ENCODE data around the gene ARHGAP36.

ARHGAP36 gene

DNA sequence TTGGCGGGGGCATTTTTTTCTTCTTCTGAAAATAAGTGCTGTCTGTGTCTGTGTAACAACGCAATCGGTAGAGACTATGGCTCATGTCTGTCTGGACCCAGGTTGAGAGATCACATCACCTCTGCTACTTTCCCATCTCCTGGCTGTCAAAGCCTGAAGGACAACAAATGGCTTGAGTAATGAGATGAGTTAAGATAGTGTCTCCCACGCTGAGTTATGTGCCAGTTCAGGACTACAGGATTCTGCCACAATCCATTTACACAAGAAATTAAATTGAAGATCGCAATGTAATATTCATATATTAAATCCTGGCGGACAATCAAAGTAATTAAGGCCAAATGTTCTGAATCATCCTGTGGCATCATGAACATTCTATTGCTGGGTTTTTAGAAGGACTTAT lies 16.5 kb upstream of the ARHGAP36 start:
- DNase-seq (ENCODE audit: low read depth) = no peak
- no peak overlapping the region for H3K4me3 ChIP-seq (ENCODE audit: low read depth, low read length)
- TF ChIP-seq, protein P1, sequence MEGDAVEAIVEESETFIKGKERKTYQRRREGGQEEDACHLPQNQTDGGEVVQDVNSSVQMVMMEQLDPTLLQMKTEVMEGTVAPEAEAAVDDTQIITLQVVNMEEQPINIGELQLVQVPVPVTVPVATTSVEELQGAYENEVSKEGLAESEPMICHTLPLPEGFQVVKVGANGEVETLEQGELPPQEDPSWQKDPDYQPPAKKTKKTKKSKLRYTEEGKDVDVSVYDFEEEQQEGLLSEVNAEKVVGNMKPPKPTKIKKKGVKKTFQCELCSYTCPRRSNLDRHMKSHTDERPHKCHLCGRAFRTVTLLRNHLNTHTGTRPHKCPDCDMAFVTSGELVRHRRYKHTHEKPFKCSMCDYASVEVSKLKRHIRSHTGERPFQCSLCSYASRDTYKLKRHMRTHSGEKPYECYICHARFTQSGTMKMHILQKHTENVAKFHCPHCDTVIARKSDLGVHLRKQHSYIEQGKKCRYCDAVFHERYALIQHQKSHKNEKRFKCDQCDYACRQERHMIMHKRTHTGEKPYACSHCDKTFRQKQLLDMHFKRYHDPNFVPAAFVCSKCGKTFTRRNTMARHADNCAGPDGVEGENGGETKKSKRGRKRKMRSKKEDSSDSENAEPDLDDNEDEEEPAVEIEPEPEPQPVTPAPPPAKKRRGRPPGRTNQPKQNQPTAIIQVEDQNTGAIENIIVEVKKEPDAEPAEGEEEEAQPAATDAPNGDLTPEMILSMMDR (IDR thresholded peaks at IDR 0.05; ENCODE audit: low read depth, low read length, missing control alignments) = no peak

DNA sequence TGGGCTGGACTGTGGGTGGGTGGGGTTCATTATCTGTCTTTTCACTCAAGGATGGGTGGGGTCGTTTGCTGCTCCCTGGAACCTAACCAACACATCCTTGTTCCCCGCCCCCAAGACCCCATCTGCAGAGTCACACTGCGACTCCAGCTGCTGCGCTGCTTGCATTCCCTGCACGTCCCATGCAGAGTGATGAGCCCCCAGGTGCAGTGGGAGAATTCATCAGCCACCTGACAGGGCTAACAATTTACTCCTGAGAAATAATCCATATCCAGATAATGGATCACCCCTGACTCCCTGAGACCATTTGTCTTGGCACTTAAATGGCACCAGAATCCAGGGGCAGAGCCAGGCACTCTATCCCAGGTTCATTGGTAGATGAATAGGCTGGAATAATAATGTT lies 12.4 kb upstream of the ARHGAP36 start:
- DNase-seq (ENCODE audit: low read depth) = no peak
- no peak overlapping the region for H3K4me3 ChIP-seq (ENCODE audit: low read depth, low read length)
- TF ChIP-seq, protein P1 (IDR thresholded peaks at IDR 0.05; ENCODE audit: low read depth, low read length, missing control alignments) = no peak

DNA sequence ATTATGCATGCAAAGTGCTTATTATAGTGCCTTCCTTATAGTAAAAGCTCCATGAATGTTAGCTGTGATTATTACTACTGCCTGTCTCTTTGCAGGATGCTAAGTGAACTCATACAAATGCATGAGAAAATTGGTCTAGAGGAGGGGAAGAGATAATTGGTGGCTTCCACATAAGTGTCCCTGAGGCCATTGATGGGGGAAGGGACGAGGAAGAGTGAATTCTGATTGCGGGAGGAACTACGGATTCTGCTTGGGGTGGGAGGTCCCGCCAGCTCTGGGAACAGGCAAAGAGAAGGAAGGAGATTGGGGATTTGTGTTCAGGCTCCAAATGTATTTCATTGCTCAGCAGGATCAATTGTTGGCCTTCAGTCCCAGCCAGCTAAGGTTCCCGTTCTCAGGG lies 11.6 kb upstream of the ARHGAP36 start:
- no peak for DNase-seq (ENCODE audit: low read depth)
- TF ChIP-seq, protein P1 (IDR thresholded peaks at IDR 0.05; ENCODE audit: low read depth, low read length, missing control alignments) = no peak
- no peak overlapping the region for H3K4me3 ChIP-seq (ENCODE audit: low read depth, low read length)

DNA sequence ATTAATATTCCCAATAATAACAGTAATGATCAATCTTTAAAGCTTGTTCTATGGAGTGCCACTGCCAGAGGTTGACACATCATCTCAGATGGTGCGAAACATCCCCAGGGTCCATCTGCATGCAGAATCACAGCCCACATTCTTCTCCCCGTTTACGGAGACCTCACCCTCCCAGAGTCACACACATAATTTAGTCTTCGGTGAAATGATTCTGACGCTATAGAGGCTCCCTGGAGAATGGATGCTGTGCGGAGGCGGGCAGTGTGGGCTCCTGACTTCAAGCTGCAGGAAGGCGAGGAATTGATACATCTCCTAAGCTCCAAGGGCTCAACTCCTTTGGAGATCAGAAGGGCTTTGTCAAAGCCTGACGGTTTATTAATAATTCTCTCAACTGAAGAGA lies 11.0 kb upstream of the ARHGAP36 start:
- H3K4me3 ChIP-seq (ENCODE audit: low read depth, low read length) = no peak overlapping the region
- no peak for DNase-seq (ENCODE audit: low read depth)
- TF ChIP-seq, protein P1 (IDR thresholded peaks at IDR 0.05; ENCODE audit: low read depth, low read length, missing control alignments) = no peak

DNA sequence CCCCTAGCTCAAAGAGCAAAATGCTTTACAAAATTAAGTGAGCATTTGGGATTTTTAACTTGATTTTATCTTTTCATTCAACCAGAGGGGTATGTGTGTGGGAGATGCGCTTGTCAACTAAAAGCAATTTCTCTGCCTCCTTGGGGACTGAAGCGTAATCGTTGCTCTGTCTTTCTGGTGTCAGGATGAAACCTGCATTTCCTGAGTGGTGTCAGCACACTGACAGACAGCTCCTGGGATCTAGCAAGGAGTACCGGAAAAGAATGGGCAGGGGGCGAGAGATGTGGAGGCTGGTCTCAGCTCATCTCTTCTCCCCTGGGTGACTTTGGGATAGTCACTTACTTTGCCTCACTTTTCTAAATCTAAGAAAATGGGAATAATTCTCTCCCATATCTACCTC lies 5.1 kb upstream of the ARHGAP36 start:
- TF ChIP-seq, protein P1 (IDR thresholded peaks at IDR 0.05; ENCODE audit: low read depth, low read length, missing control alignments) = no peak
- DNase-seq (ENCODE audit: low read depth) = no peak
- H3K4me3 ChIP-seq (ENCODE audit: low read depth, low read length) = no peak overlapping the region

DNA sequence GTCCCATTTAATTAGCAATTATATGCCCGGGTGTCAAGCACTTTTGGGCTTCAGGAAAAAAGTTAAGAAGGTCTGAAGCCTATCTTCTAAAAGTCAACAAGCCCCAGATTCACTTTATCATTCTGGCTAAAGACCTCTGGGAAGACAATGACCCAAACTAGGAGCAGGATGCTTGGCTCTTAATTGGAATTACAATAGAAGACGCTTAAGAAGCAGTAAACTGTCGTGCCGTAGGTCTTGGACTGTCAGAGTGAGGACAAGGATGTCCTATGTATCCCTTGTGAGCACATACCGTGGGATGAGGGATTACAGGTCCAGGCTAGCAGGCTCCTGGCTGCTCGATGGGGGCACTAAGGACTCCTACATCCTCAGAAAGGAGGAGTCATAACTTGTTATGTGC lies 3.2 kb upstream of the ARHGAP36 start:
- no peak overlapping the region for H3K4me3 ChIP-seq (ENCODE audit: low read depth, low read length)
- DNase-seq (ENCODE audit: low read depth) = no peak
- TF ChIP-seq, protein P1 (IDR thresholded peaks at IDR 0.05; ENCODE audit: low read depth, low read length, missing control alignments) = no peak

DNA sequence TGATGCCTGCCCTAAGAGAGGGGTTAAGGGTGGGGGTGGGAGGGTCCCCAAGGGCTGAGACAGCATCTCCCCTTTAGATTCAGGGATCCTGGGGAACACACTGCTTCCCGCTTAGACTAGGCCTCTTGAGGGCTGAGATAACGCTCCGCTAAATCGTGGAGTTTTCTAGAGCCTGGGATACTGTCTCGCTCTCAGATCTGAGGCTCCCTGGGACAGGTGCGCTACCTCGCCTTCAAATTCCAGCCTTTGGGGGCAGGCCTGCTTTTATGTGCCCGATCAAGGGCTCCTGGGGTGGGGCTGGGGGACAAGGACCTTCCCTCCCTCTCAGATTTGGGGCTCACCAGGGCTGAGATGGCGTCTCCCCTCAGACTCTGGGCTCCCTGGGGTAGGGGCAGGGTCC lies 440 bp upstream of the ARHGAP36 start:
- no peak overlapping the region for H3K4me3 ChIP-seq (ENCODE audit: low read depth, low read length)
- TF ChIP-seq, protein P1 (IDR thresholded peaks at IDR 0.05; ENCODE audit: low read depth, low read length, missing control alignments) = no peak
- DNase-seq (ENCODE audit: low read depth) = no peak

All from GM12864 (cell line).